Inferior parietal cortex (tissue), 1 donor: ENCODE data around the gene RXFP4.
A peak's percentile ranks its signal among the peaks of the same experiment; 100 is the strongest.
"Not testable (repeated sequence)": the region's sequence is repeated elsewhere in the genome, so short reads cannot be mapped to it uniquely, and the experiment has no call there.

Experiments used
- DNase-seq: peaks from one replicate; pipeline ENCODE4 v3.0.0-alpha.2; 2016; ENCODE audit errors: extremely low spot score

RXFP4 gene

DNA sequence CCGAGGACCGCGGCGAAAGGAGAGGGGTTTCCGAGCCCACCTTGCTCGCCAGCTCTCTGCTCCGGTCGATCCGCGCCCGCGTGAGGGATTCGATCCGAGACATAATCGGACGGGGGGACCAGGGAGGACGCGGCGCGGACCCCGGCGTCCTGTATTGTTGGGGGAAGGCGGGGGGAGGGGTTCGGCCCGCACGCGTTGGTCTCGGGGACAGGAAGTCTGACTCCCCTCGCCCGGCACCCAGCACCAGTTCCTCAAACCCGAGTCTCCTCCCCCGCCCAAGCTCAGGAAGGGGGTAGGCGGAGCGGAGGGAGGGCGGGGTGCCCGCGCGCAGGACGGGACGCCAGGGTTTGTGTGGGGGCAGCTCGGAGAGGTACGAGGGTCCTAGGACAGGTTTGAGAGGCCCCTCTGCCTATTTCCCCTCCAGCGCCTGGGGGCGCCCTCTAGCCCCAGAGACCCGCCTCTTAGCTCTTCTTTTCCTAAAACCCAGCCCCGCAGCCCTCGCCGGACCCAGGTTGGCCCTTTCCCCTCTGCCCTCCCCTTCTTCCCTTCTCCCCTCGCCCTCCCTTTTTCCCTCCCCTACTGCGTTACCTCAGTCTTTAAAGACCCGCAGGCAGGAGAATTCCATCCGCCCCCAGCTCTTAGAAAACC, 37.0 kb downstream of the RXFP4 start, which contains the start of gene ARHGEF2:
TSS of gene ARHGEF2 (minus strand) at position 223 of the 648 bp plus-strand sequence. CDS start at position 103, 120 bp downstream.
- no peak for DNase-seq

DNA sequence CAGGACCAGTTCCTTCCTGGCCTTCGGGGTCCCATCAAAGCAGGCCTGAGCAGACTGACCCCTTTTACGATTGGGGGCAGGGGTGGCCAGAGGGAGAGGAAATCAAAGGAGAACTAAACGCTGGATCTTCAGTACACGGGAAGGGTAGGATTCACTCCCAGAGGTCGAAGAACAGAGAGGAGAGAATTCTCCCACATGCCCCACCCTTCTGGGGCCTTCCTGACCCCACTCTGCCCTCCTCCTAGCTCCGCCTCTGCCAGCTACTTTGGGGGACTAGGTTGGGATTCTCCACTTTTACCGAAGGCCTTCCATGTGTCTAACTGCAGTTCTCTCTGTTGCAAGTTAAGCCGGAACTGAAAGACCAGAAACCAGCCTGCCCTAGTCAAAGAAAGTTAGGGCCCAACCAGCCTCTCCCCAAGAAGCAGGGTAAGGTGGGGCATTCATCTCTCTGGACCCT, 37.6 kb downstream of the RXFP4 start:
- DNase-seq, result no peak

DNA sequence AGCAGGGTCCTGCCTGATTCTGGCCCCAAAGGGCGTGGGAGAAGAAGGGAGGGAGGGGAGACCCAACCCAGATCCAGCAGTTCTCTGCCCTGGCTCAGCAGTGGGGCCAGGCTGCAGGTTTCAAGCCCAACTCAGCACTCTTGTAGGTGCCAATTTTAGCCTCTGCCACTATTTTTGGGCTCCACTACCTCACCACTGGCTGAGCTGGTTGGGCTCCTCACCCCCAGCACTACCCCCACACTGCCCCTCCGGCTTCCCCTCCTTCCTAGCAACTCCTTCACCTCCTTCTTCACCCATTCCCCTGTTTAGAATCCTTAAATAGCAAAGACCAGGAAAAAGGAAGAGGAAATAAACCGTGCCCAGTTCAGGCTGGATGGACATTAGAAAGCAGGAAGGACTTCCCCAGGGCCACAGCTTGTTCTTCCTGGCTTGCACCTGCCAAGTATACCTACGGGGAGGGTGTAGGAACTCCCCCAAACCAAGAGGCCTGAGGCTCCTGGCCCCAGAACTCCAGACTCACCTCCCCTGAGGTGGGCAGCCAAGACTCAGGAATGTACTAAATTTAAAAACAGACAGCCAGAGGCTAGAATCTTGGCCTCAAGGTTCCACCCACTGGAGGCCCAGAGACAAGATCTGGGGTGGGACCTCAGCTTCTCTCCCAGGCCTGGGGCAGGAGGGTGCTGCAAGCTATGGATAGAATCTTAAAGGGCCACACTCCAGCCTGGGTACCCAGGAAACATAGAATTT, 38.3 kb downstream of the RXFP4 start:
- DNase-seq, result no peak

DNA sequence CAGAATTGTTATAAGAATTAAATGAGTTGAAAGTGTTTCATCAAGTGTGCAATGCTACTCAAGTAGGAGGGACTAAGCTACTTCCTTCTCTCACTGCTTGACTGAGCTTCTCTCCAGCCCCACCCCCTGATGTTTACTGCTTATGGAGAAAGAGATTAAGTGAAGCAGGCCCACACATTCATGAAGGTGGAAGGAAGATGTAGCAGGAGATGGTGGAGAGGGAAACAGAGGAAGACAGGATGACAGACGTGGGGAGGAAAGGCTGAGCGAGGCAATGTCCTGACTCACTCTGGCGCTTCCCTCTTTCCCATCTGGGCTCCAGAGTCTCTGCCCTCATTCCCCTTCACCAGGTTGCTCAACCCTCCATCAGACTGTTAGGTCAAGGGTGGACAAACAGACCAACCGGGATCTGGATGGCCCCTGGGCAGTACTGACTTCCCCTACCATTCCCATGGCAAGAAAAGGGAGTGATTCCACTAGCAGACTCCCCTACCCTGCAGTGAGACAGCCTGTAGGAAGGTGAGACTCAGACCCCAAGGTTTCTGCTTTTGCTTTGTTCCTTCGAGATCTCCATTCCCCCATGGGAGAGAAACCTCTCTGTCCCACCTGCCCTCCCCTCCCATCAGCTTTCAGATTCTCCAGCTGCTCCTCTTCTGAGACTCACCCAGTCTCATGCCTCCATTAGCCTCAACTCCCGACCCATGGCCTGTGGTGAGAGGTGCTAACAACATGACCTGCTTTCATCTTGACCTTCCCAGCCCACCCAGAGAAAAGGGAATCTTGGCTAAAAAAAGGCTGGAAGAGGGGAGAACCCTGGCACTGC, 40.0 kb downstream of the RXFP4 start:
- DNase-seq, result no peak

DNA sequence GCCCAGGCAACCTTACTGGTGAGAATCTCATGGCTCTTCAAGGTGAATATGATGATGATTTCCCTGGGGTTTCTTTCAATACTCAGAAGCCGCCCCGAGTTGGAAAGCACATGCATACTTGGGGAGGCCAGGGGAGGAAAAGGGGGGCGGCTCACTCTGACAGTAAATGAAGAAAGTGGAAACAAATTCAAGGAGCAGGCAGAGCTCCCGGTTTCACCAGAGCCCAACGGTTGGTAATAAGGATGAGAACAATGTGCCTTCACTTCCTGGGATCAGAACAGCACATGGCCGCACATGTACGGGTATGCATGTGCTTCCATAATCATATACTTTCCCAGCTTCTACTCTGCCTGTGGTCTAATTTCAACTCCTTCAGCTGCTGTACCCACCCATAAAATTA, 40.7 kb downstream of the RXFP4 start:
- no peak for DNase-seq

DNA sequence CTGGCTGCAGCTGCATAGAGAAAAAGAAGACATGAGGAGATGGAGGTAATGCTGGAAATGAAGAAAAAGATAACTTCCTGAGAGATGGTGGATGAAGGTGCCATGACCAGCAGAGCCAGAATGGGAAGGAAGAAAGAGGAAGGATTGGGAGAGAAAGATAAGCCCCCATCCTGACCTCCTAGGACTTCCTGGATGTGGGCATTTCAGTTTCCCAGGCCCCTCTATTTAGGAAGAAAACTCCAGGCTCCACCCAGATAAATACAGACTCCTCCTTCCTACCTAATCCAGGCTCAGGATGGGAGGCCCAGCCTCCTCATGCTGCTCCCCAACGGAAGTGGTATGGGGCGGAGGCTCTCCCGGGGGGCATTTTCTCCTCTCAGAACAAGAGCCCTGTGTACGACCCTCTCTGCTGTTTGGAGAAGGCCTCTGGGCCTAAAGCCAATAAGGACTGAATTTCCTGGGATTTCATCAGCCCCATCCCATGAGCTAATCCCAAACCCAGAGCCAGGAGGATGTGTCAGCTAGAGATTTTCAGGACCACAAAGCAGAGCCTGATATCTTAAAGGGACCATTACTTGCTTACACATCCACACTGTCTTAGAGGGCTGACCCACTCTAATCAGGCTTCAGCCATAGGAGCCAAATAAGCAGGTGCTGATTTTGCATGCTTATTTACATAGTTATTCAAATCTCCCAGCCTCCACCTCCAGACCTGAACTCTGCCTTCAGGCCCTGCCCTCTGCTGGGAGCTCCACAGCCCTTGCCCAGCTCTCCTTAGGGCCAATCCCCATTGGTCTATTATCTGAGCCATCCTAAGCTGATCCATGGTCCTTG, 42.0 kb downstream of the RXFP4 start:
- DNase-seq, result no peak

DNA sequence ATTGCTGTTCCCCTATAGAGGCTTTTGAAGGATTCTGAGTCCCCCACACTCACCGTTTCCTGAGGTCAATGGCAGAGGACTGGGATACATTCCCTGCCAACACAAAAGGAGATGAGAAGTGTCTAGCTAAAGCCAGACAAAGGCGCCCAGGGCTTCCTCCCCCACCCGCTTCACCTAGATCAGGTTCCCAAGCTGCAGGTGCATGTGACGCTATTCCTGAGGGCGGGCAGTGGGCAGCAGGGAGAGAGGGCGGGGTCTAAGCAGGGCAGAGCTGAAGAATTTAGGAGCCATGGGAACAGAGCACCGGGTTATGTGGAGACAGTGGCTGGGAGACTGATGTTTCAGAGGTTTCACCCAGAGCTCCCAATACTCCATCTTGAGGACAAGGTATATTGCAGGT, 42.9 kb downstream of the RXFP4 start:
- no peak for DNase-seq

DNA sequence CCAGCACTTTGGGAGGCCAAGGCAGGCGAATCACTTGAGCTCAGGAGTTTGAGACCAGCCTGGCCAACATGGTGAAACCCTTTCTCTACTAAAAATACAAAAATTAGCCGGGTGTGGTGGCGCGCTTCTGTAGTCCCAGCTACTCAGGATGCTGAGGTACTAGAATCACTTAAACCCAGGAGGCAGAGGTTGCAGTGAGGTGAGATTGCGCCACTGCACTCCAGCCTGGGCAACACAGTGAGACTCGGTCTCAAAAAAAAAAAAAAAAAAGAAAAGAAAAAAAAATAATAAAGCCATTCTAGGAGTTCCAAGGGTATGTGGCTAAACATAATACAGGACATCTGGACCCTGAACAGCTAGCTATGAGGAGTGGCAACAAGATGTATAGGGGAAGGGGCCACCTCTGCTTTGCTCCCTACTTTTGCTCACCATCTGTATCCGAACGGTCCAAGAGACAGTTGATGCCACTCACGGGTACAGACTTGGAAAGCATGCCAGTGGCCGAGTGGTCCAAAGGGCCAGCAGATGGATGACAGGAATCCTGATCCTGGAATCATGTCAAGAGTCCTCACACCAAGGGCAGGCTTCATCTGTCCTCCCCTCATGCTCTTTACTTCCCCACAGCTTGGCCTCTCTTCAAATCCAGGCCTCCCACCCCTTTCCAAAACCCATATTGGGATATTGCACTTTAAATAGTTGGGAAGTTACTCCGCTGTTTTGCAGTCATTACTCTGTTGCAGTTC, 43.6 kb downstream of the RXFP4 start:
- not testable (repeated sequence) for DNase-seq

DNA sequence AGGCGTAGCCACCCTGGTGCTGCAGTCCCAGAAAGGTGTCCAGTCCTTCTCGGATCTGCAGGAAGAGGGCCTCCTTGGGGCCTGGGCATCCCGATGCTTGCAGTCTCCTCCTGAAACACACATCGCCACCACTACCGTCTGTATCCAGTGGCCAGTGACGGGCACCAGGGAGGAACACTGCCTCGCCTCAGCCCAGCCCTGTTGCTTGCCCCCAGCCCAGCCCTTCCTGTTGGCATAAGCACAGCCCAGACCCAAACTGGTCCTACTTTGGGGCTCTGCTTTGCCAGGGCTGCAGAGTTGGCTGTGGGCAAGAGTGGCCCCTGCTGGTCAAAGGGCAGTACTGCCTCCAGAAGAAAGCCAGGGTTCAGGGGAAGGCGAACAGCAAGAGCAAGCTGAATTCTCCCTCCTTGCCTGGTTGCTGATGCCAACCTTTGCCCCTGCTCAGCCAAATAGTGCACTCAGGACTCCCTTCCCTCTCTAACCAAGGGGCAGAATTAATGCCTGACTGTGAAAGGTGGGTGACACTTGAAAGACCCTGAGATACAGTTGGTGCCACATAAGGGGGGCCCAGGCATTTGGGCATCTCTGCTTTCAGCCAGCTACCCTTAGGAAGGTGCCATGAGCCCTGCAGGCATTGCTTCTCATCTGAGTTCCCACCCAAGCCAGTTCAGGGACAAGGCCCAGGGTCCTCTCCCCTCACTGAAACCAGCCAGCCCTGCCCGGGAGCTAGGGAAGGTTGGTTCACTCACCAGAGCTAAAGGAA, 48.0 kb downstream of the RXFP4 start:
- DNase-seq, result peak; percentile 89

DNA sequence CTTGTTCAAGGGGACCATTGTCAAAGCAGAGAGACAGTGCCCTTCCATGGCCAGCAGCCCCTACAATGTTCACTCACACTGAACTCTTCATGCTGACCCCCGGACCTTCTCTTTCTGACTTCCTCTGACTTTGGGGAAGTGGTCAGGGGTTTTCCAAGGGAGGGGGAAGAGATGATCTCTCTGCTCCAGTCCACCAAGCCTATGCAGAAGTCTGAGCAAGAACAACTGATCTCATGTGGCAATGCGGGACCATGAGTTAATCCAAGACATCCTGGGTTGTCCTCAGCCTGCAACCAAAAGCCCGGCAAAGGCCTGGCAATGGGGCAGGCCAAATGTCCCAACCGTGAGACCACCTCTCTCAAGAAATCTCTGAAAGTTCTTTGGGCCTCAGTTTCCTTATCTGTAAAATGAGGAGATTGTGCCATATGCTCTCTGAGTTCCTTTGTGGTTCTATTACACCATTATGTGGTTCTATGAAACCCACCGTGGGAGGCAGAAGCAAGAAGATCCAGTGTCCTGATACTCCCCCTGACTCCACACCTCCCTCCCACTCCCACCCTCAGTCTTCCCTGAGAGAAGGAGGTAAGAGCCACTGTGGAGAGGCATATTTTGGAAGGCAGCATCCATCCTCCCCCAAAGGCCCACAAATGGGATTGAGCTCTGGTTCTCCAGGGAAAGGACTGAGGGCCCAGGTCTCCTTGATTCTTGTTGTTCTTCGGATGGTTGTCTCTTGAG, 48.7 kb downstream of the RXFP4 start:
- no peak for DNase-seq
